Panc1 (cell line): Measurements from ENCODE around the gene HIPK2.

Experiments used
- POLR2AphosphoS5 ChIP-seq: IDR thresholded peaks from 2 replicates; pipeline ENCODE4 v1.6.1; 2012; ENCODE audit warnings: mild to moderate bottlenecking, low read depth, low read length, moderate library complexity
- REST ChIP-seq, 2 experiments: IDR thresholded peaks; 2 replicates each; pipeline ENCODE4 v1.6.1; 2011 to 2012; ENCODE audit warnings: low read depth in 2 of 2, control low read depth in 1 of 2, low read length in 1 of 2, mild to moderate bottlenecking in 1 of 2, moderate library complexity in 1 of 2; ENCODE audit not compliant: insufficient read depth in 1 of 2
- TF ChIP-seq, protein P1 (sequence below): fragments of 450-650 bp; IDR thresholded peaks from 2 replicates; pipeline ENCODE4 v1.5.1; 2017; ENCODE audit warnings: mild to moderate bottlenecking

DNA sequence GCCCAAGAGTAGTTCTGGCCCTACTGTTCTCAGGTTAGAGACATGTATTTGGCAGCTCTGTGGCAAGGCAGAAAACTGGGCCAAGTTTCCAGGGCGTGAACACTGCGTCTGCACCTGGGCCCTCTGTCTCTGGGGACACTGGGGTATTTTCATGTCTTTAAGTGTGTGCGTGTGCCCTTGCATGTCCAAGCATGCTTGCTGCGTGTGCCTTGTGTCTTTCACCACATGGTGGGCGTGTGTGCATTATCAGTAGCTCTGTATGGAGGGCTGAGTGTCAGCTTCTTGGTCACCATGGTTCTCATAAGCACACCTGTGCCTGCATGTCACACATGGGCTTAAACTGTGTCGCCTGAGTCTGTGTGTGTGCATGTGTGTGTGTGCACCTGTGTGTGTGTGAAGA, 69.3 kb downstream of the HIPK2 start:
- TF ChIP-seq, protein P1, sequence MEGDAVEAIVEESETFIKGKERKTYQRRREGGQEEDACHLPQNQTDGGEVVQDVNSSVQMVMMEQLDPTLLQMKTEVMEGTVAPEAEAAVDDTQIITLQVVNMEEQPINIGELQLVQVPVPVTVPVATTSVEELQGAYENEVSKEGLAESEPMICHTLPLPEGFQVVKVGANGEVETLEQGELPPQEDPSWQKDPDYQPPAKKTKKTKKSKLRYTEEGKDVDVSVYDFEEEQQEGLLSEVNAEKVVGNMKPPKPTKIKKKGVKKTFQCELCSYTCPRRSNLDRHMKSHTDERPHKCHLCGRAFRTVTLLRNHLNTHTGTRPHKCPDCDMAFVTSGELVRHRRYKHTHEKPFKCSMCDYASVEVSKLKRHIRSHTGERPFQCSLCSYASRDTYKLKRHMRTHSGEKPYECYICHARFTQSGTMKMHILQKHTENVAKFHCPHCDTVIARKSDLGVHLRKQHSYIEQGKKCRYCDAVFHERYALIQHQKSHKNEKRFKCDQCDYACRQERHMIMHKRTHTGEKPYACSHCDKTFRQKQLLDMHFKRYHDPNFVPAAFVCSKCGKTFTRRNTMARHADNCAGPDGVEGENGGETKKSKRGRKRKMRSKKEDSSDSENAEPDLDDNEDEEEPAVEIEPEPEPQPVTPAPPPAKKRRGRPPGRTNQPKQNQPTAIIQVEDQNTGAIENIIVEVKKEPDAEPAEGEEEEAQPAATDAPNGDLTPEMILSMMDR: no peak
- TF ChIP-seq REST (IDR thresholded peaks at IDR 0.05; ENCODE audit: insufficient read depth in 1 of 2, low read depth in 2 of 2, low read length in 1 of 2) (no peak), POLR2AphosphoS5 (no peak)
